ENCODE results near the gene NDUFS7. TPM values are rescaled to one million over a fixed set of nuclear protein-coding genes. Genes with fewer than 3 reads are reported as not detected.

NDUFS7 gene
- total and polyA plus RNA-seq, 9 of the 15 experiments (the other 6 are each of a cell fraction or from before 2014, with no cell fraction given), result 6.0 to 271 (median 60.6) TPM

- 0 out of 2 replicates have a peak, but pooled peaks have one; percentile 75 for TF ChIP-seq GTF2A2 (tag; IDR thresholded peaks at IDR 0.05)
- TF ChIP-seq ELK3 (CRISPR knock-in tag; IDR thresholded peaks at IDR 0.05), result no peak
- TF ChIP-seq ZBTB5 (IDR thresholded peaks at IDR 0.05), result peak; percentile 82; the same call in 1 of the 2 replicates
- no peak for TF ChIP-seq HNRNPH1 (optimal IDR thresholded peaks at IDR 0.05; ENCODE audit: low read depth, low read length)
- peak; percentile 86; the same call in 1 of the 2 replicates for TF ChIP-seq ZHX1 (conservative IDR thresholded peaks at IDR 0.05; ENCODE audit: low read length)
- peak; percentile 25; the same call in 1 of the 2 replicates for TF ChIP-seq MEF2A (IDR thresholded peaks at IDR 0.05; ENCODE audit: control insufficient read depth, low read depth, low read length)
- peak; percentile 91 for TF ChIP-seq GTF2F1 (IDR thresholded peaks at IDR 0.05; ENCODE audit: low read depth, low read length)
- peak; percentile 49 to 74 for TF ChIP-seq E2F6 (IDR thresholded peaks at IDR 0.05; ENCODE audit: borderline replicate concordance in 1 of 2, extremely low read depth in 1 of 2, insufficient read depth in 1 of 2, insufficient read length in 1 of 2, low read depth in 1 of 2, low read length in 1 of 2, poor library complexity in 1 of 2, severe bottlenecking in 1 of 2)
- TF ChIP-seq KLF10 (CRISPR knock-in tag; IDR thresholded peaks at IDR 0.05), result no peak
- TF ChIP-seq SIRT6 (IDR thresholded peaks at IDR 0.05; ENCODE audit: low read depth, low read length), result no peak
- TF ChIP-seq MED1 (CRISPR knock-in tag; IDR thresholded peaks at IDR 0.05; ENCODE audit: borderline replicate concordance), result no peak
- TF ChIP-seq SMARCE1 (IDR thresholded peaks at IDR 0.05), result no peak
- 0 out of 2 replicates have a peak, but pooled peaks have one; percentile 52 for TF ChIP-seq NR2C2 (CRISPR knock-in tag; IDR thresholded peaks at IDR 0.05)
- TF ChIP-seq NR2C2 (tag; IDR thresholded peaks at IDR 0.05), result no peak
Observed at GRCh38 chr19:1438035-1438932, 54.6 kb downstream of the NDUFS7 start, which contains the start of gene RPS15 (continued).
